Measurements from ENCODE around the gene TMEM50A. TPM values are rescaled to one million over a fixed set of nuclear protein-coding genes. Genes with fewer than 3 reads are reported as not detected.
"Not testable (repeated sequence)": the region's sequence is repeated elsewhere in the genome, so short reads cannot be mapped to it uniquely, and the experiment has no call there.

The TMEM50A gene
- total RNA-seq, 2 experiments from 2014 or later, result 98.0 to 120 TPM

DNA sequence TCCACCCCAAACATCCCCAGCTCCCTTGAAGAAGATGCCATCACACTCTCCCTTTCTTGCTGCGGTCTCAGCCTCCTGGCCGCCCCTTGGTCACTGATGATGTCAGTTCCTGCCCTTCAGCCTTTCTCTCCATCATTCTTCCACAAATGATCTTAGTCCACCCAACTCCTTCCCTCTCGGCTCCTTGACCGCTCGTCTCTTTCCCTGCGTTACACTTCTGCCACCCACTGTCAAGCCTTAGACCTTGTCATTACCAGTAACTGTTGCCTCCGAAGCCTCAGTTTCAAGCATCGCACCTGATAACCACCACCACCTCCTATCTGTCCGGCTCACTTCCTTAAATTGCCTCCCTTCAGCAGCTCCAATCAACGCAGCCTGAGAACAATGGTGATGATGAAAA lies 59.4 kb downstream of the TMEM50A start:
- CTCF ChIA-PET; DNase-seq; H3K4me1 Mint-ChIP-seq; H3K9me3 Mint-ChIP-seq (ENCODE audit: low read depth); H3K27ac Mint-ChIP-seq; H3K36me3 Mint-ChIP-seq (ENCODE audit: low read depth); ATAC-seq; H3K4me3 Mint-ChIP-seq; H3K27me3 Mint-ChIP-seq; intact Hi-C loops (cut with DNase I, micrococcal nuclease); POLR2A ChIA-PET: not testable (repeated sequence)

DNA sequence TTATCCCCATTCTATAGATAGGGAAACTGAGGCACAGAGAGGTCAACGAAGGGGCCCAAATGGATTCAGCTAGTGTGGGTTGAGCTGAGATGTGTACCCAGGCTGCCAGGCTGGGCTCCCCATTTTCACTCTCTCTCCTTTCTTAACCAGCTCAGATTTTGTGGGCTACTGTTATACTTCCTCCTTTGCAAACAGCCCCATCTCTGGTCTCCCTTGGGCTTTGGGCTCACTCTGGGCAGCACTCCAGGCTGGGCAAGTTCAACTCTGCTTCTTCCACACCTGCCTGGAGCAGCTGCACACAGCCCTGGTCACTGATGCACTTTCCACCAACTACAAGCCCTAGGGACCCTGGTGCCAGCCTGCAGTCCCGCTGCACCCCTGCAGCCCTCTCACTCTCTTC lies 59.9 kb downstream of the TMEM50A start:
- DNase-seq; H3K27me3 Mint-ChIP-seq; H3K4me1 Mint-ChIP-seq; H3K4me3 Mint-ChIP-seq; CTCF ChIA-PET; intact Hi-C loops (cut with DNase I, micrococcal nuclease); H3K27ac Mint-ChIP-seq; POLR2A ChIA-PET; H3K9me3 Mint-ChIP-seq (ENCODE audit: low read depth); H3K36me3 Mint-ChIP-seq (ENCODE audit: low read depth); ATAC-seq: not testable (repeated sequence)

GRCh38 chr1:25402947-25403803 lies 65.0 kb downstream of the TMEM50A start:
- H3K27me3 Mint-ChIP-seq; H3K9me3 Mint-ChIP-seq (ENCODE audit: low read depth); H3K4me3 Mint-ChIP-seq; H3K36me3 Mint-ChIP-seq (ENCODE audit: low read depth); H3K27ac Mint-ChIP-seq; H3K4me1 Mint-ChIP-seq; POLR2A ChIA-PET: not testable (repeated sequence)
- intact Hi-C loops (cut with DNase I, micrococcal nuclease), result loop anchor here (1.0 to 10.0 kb wide), 3 partner anchors 84 to 122 kb away; no protein-coding TSS in a partner anchor
- ATAC-seq, result peak; percentile 97
- peak; percentile 45 for DNase-seq
- CTCF ChIA-PET, result interaction anchor here (0.6 kb wide), 1 partner anchor 109 kb away, joined by 3 read pairs; no protein-coding TSS in a partner anchor

DNA sequence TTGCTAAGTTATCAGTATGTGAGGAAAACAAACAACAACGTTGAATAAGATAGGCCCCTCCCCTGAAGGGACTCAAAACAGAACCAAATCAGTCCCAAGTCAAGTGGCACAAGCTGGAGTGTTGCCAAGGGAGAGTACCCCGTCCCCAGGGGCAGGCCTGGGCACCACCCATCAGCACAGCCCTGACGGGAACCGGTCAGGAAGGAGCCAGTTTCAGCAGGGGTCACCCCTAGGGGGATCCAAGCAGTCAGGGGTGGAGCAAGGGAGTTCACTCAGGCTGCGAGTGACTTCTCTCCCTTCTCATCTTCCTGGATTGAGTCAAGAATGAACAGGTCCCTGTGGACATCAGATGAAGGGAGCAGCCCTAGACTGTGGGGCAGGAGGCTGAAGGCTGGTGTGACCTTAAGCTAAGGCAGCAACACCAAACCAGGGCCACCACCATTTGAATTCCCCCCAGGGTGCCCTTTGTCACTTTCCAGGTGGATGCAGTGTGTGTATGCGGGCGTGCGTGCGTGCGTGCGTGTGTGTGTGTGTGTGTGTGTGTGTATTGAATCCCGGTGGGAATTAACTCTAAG lies 67.7 kb downstream of the TMEM50A start:
- DNase-seq; H3K4me1 Mint-ChIP-seq; H3K9me3 Mint-ChIP-seq (ENCODE audit: low read depth); H3K27me3 Mint-ChIP-seq; CTCF ChIA-PET; ATAC-seq; H3K4me3 Mint-ChIP-seq; H3K27ac Mint-ChIP-seq; POLR2A ChIA-PET; H3K36me3 Mint-ChIP-seq (ENCODE audit: low read depth): not testable (repeated sequence)
- intact Hi-C loops (cut with DNase I, micrococcal nuclease), result loop anchor here (10.0 kb wide), 2 partner anchors 119 to 121 kb away; no protein-coding TSS in a partner anchor

DNA sequence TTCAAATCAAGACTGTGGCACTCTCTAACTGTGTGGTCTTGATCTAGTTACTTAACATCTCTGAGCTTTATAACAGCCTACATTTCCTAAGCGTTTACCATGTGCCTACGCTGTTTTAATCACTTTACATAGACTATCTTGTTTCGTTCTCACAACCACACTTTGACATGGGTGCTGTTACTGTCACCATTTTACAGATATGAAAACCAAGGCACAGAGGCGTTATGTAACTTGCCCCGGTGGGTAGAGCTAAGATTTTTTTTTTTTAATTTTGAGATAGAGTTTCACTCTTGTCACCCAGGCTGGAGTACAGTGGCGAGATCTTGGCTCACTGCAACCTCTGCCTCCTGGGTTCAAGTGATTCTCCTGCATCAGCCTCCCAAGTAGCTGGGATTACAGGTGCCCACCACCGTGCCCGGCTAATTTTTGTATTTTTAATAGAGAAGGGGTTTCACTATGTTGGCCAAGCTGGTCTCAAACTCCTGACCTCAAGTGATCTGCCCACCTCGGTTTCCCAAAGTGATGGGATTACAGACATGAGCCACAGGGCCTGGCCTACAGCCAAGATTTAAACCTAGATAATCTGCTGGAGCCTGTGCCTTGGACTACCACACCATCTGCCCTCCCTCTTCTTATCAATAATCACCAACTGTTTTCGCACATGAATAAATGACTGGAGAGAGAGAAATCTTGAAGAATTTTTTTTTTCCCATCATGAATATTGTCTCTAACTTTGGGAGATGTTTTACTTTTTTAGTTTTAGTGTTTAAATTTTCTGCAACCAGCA lies 71.7 kb downstream of the TMEM50A start:
- H3K27me3 Mint-ChIP-seq; H3K4me1 Mint-ChIP-seq; H3K27ac Mint-ChIP-seq; H3K9me3 Mint-ChIP-seq (ENCODE audit: low read depth); H3K36me3 Mint-ChIP-seq (ENCODE audit: low read depth); POLR2A ChIA-PET; H3K4me3 Mint-ChIP-seq; CTCF ChIA-PET; ATAC-seq; DNase-seq: not testable (repeated sequence)
- intact Hi-C loops (cut with DNase I, micrococcal nuclease), result loop anchor here (10.0 kb wide), 2 partner anchors 115 to 125 kb away; no protein-coding TSS in a partner anchor

Other genes with a start within 250 kb of the TMEM50A start
- 10 to 100 TPM; 39.0 to 42.4 TPM for gene SYF2, start 105.8 kb upstream of the TMEM50A start, total RNA-seq
- gene RSRP1, start 90.9 kb upstream of the TMEM50A start, total RNA-seq, result 100 to 1,000 TPM in 1 of 2 experiments, 10 to 100 TPM in 1; 86.8 to 120 TPM
- gene RHD, start 65.8 kb upstream of the TMEM50A start, total RNA-seq, result not detected
- 1 to 10 TPM in 1 of 2 experiments, under 1 TPM in 1; 0.91 to 1.0 TPM for gene RHCE, start 82.5 kb downstream of the TMEM50A start, total RNA-seq
- 10 to 100 TPM; 15.7 to 18.5 TPM for gene MACO1, start 92.6 kb downstream of the TMEM50A start, total RNA-seq
- 10 to 100 TPM; 13.0 to 14.6 TPM for gene LDLRAP1, start 205.3 kb downstream of the TMEM50A start, total RNA-seq